ENCODE results near the gene SLC22A31.
"Not testable (repeated sequence)": the region's sequence is repeated elsewhere in the genome, so short reads cannot be mapped to it uniquely, and the experiment has no call there.

SLC22A31 gene

GRCh38 chr16:89200124-89200849, at the start of gene SLC22A31:
SLC22A31 (minus strand) TSS chr16:89200537; CDS start chr16:89200501, 36 bp downstream.
- DNase-seq (ENCODE audit: low spot score), result no peak
- no peak for TF ChIP-seq CTCF (IDR thresholded peaks at IDR 0.05; ENCODE audit: extremely low read depth, missing control alignments)

- TF ChIP-seq CTCF (IDR thresholded peaks at IDR 0.05; ENCODE audit: extremely low read depth, missing control alignments), result no peak
- DNase-seq (ENCODE audit: low spot score), result no peak
Measured at GRCh38 chr16:89248196-89248982, 48.1 kb upstream of the SLC22A31 start.

GRCh38 chr16:89247734-89248075, 47.4 kb upstream of the SLC22A31 start:
- DNase-seq (ENCODE audit: low spot score), result not testable (repeated sequence)

GRCh38 chr16:89246903-89247733, 46.8 kb upstream of the SLC22A31 start:
- no peak for TF ChIP-seq CTCF (IDR thresholded peaks at IDR 0.05; ENCODE audit: extremely low read depth, missing control alignments)
- peak; percentile 100 for DNase-seq (ENCODE audit: low spot score)

- no peak for DNase-seq (ENCODE audit: low spot score)
- TF ChIP-seq CTCF (IDR thresholded peaks at IDR 0.05; ENCODE audit: extremely low read depth, missing control alignments), result no peak
Measured at GRCh38 chr16:89246383-89246902, 46.1 kb upstream of the SLC22A31 start.

- no peak for TF ChIP-seq CTCF (IDR thresholded peaks at IDR 0.05; ENCODE audit: extremely low read depth, missing control alignments)
- no peak for DNase-seq (ENCODE audit: low spot score)
Measured at GRCh38 chr16:89244754-89245153, 44.4 kb upstream of the SLC22A31 start.

GRCh38 chr16:89244264-89244663, 43.9 kb upstream of the SLC22A31 start:
- not testable (repeated sequence) for DNase-seq (ENCODE audit: low spot score)

GRCh38 chr16:89243664-89244063, 43.3 kb upstream of the SLC22A31 start:
- no peak for DNase-seq (ENCODE audit: low spot score)
- no peak for TF ChIP-seq CTCF (IDR thresholded peaks at IDR 0.05; ENCODE audit: extremely low read depth, missing control alignments)

Measured in GM20000 (cell line).